GM12892 (cell line): ENCODE data around the gene RNF213.

Experiments
- POLR2A ChIP-seq: IDR thresholded peaks from 2 replicates; pipeline ENCODE4 v1.6.1; 2011; ENCODE audit warnings: low read depth, low read length, control low read depth
- POLR2AphosphoS5 ChIP-seq: IDR thresholded peaks from 2 replicates; pipeline ENCODE4 v1.6.1; 2011; ENCODE audit warnings: low read depth, low read length, control low read depth
- TAF1 ChIP-seq: IDR thresholded peaks from 2 replicates; pipeline ENCODE4 v1.6.1; 2011; ENCODE audit warnings: low read depth, mild to moderate bottlenecking, control low read depth, low read length, borderline replicate concordance

GRCh38 chr17:80358861-80359260, 98.2 kb downstream of the RNF213 start:
- no peak for TF ChIP-seq POLR2AphosphoS5
- TF ChIP-seq POLR2A, result no peak
- no peak for TF ChIP-seq TAF1
